ENCODE measurements around the gene UBQLN1. TPM values are rescaled to one million over a fixed set of nuclear protein-coding genes. Genes with fewer than 3 reads are reported as not detected.

Gene UBQLN1
- total and polyA plus RNA-seq, 9 of the 15 experiments (the other 6 are each of a cell fraction or from before 2014, with no cell fraction given): 7.5 to 120 (median 52.8) TPM

- Histone ChIP-seq H3K4me2 (ENCODE audit: insufficient read depth, low read length) (peak overlapping the region; percentile 69), H3K79me2 (ENCODE audit: control insufficient read depth, insufficient read depth, low read length) (no peaks in the 10 kb centered on the region), H3K9ac (ENCODE audit: insufficient read depth in 1 of 2, low read depth in 2 of 2, low read length in 2 of 2) (peak overlapping the region; percentile 64 to 93), H3K4me1 (replicated peaks in 1 of 2; ENCODE audit: control insufficient read depth in 2 of 2, insufficient read depth in 2 of 2, low read length in 2 of 2) (peaks cover 11 to 14% of the 10 kb centered on the region in 2 experiments; a peak in 3 of 5 replicates), H2AFZ (ENCODE audit: low read depth, low read length) (peak overlapping the region; percentile 93), H3K9me3 (replicated peaks; ENCODE audit: control insufficient read depth, insufficient read depth, low read depth, low read length) (no peaks in the 10 kb centered on the region), H3K27ac (ENCODE audit: extremely low read depth, low read depth, low read length) (peak overlapping the region; percentile 72), H3K27me3 (ENCODE audit: control insufficient read depth in 2 of 2, insufficient read depth in 2 of 2, low read length in 2 of 2) (no peaks in the 10 kb centered on the region), H3K4me3 (peak overlapping the region; percentile 65), H4K20me1 (replicated peaks; ENCODE audit: control insufficient read depth, insufficient read depth, low read length) (no peaks in the 10 kb centered on the region), H3K36me3 (ENCODE audit: control insufficient read depth, insufficient read depth, low read length) (peaks cover 3% of the 10 kb centered on the region; the same call in 1 of the 3 replicates), H3K9me1 (ENCODE audit: control insufficient read depth, insufficient read depth, low read length) (no peaks in the 10 kb centered on the region)
- no peak for FAIRE-seq
- 35% methylated on average over 16 of the region's 21 CpGs for WGBS (ENCODE audit: insufficient coverage, low coverage, missing lambda C conversion rate)
- peak; percentile 79 for ATAC-seq
- BruUV-seq (replicated peaks): no TSS peak
- in situ Hi-C loops (cut with MboI): loop anchor here (25.0 kb wide), 1 partner anchor 290 kb away; the partner anchor contains the start of gene KIF27
- intact Hi-C loops (cut with micrococcal nuclease): loop anchor here (5.0 to 10.0 kb wide), 2 partner anchors 85 to 192 kb away; partner anchors contain the start of genes GKAP1 and UBQLN1
- ChIA-PET POLR2A (interaction anchor here (1.0 kb wide), 1 partner anchor 79 kb away, joined by 3 read pairs; no protein-coding TSS in a partner anchor), CTCF (ENCODE audit: low intra/inter-chr PET ratio) (interaction anchor here (0.7 kb wide), 1 partner anchor 82 kb away, joined by 3 read pairs; no protein-coding TSS in a partner anchor)
- peak in 2 of 4 experiments; percentile 44 to 63 for DNase-seq (ENCODE audit: extremely low read depth in 1 of 4, low spot score in 3 of 4)
- peak; percentile 35 for TF ChIP-seq TAF1 (IDR thresholded peaks at IDR 0.05; ENCODE audit: control insufficient read depth, extremely low read depth, insufficient read depth, low read length, severe bottlenecking)
- peak; percentile 70; the same call in 1 of the 2 replicates for TF ChIP-seq VEZF1 (CRISPR knock-in tag; IDR thresholded peaks at IDR 0.05)
- TF ChIP-seq SIN3B (IDR thresholded peaks at IDR 0.05; ENCODE audit: low read depth): no peak
- TF ChIP-seq NKRF (IDR thresholded peaks at IDR 0.05; ENCODE audit: borderline replicate concordance): 0 out of 2 replicates have a peak, but pooled peaks have one; percentile 28
- 0 out of 2 replicates have a peak, but pooled peaks have one; percentile 71 for TF ChIP-seq ELF1 (tag; IDR thresholded peaks at IDR 0.05)
- 0 out of 2 replicates have a peak, but pooled peaks have one; percentile 53 for TF ChIP-seq ZBTB40 (IDR thresholded peaks at IDR 0.05)
- TF ChIP-seq ZBTB40 (CRISPR knock-in tag; IDR thresholded peaks at IDR 0.05): no peak
- TF ChIP-seq IFI16 (CRISPR knock-in tag; IDR thresholded peaks at IDR 0.05): no peak
These were observed 85.3 kb downstream of the UBQLN1 start for GRCh38 chr9:83622433-83622938.

Measured in K562 (cell line).